ENCODE data around the gene CLSTN2. TPM values are rescaled to one million over a fixed set of nuclear protein-coding genes. Genes with fewer than 3 reads are reported as not detected.

Gene CLSTN2
- total RNA-seq, 1 donor from 2014 or later: 0.74 TPM

DNA sequence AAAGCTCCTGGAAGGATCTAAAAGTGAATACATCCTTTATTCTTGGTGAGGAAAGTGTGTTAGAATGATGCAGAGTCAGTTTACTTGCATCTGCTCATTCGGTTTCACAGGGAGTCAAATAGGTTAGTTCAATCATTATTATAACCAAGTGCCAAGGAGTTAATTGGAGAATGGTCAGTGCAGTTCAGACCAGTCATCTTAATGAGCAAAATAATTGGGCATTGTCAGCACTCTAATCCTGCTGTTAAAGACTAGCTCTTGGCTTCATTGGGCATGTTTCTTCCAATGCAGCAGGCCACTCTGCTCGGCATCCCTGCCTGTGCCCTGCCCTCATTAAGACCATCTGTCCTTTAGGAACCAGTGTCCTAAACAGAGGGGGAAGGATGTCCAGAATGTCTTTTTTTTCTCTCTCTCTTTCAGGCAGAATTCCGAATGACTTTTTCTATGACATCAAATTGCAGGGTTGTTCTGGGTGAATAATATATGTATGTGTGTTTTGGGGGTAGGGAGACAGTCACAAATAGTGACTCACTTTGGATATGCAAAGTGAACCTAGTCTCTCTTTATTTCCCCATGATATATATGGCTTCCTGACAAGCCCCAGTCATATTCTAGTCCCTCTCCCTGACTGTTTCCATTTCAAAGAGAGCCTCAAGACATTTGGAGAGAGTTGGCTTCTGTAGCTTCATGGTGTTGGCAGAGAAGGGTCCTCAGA lies 537.5 kb downstream of the CLSTN2 start:
- H3K27ac Mint-ChIP-seq (ENCODE audit: unreplicated experiment): no peak overlapping the region
- TF ChIP-seq, protein P1, sequence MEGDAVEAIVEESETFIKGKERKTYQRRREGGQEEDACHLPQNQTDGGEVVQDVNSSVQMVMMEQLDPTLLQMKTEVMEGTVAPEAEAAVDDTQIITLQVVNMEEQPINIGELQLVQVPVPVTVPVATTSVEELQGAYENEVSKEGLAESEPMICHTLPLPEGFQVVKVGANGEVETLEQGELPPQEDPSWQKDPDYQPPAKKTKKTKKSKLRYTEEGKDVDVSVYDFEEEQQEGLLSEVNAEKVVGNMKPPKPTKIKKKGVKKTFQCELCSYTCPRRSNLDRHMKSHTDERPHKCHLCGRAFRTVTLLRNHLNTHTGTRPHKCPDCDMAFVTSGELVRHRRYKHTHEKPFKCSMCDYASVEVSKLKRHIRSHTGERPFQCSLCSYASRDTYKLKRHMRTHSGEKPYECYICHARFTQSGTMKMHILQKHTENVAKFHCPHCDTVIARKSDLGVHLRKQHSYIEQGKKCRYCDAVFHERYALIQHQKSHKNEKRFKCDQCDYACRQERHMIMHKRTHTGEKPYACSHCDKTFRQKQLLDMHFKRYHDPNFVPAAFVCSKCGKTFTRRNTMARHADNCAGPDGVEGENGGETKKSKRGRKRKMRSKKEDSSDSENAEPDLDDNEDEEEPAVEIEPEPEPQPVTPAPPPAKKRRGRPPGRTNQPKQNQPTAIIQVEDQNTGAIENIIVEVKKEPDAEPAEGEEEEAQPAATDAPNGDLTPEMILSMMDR (IDR thresholded peaks at IDR 0.05; ENCODE audit: unreplicated experiment): no peak
- H3K4me1 Mint-ChIP-seq (ENCODE audit: unreplicated experiment): no peaks in the 10 kb centered on the region
- no peaks in the 10 kb centered on the region for H3K9me3 Mint-ChIP-seq (ENCODE audit: unreplicated experiment)
- H3K36me3 Mint-ChIP-seq (ENCODE audit: low read depth, unreplicated experiment): no peaks in the 10 kb centered on the region
- H3K27me3 Mint-ChIP-seq (ENCODE audit: unreplicated experiment): no peaks in the 10 kb centered on the region
- H3K4me3 Mint-ChIP-seq (ENCODE audit: unreplicated experiment): no peak overlapping the region
- no peak for DNase-seq (ENCODE audit: low spot score)

DNA sequence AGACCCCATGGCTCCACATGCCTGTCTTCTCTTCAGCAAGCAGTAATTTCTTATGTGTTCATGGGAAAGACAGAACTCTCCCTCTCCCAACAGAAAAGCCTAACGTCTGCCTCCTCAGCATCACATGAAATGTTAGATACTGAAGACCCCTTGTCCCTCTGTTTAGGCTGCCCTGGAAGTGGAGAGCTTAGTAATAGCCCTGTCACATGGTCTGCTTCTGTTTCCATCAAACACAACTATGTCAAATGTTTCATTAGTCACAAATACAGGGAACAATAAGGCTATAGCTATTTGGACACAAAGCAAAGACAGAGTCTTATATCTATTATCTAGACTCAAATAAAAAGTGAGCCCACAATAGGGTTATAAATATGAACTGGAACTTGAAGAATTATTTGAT lies 552.6 kb downstream of the CLSTN2 start:
- no peak overlapping the region for H3K4me3 Mint-ChIP-seq (ENCODE audit: unreplicated experiment)
- H3K9me3 Mint-ChIP-seq (ENCODE audit: unreplicated experiment): peaks cover 7% of the 10 kb centered on the region
- H3K36me3 Mint-ChIP-seq (ENCODE audit: low read depth, unreplicated experiment): peaks cover 3% of the 10 kb centered on the region
- no peak for DNase-seq (ENCODE audit: low spot score)
- H3K27ac Mint-ChIP-seq (ENCODE audit: unreplicated experiment): no peak overlapping the region
- H3K4me1 Mint-ChIP-seq (ENCODE audit: unreplicated experiment): no peaks in the 10 kb centered on the region
- TF ChIP-seq, protein P1 (IDR thresholded peaks at IDR 0.05; ENCODE audit: unreplicated experiment): no peak
- no peaks in the 10 kb centered on the region for H3K27me3 Mint-ChIP-seq (ENCODE audit: unreplicated experiment)

DNA sequence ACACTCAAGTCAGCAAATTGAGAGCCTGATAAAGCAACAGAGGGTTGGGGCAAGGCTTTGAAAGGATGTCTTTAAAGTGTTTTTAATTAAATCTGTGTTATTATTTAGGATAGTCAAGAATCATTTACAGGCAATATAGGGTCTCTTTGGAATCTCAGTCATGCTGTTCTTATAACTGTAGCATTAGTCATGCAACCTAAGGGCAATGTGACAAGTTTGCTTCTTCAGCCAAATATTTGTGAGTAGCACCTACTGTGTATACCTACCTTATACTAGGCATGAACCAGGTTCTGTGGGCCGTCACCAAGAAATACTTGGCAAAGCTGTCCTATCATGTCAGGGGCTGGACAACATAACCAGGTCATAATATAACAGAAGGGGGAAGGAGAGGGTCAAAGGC lies 558.3 kb downstream of the CLSTN2 start:
- Mint-ChIP-seq H3K36me3 (ENCODE audit: low read depth, unreplicated experiment) (no peaks in the 10 kb centered on the region), H3K9me3 (ENCODE audit: unreplicated experiment) (no peaks in the 10 kb centered on the region), H3K27me3 (ENCODE audit: unreplicated experiment) (no peaks in the 10 kb centered on the region), H3K4me1 (ENCODE audit: unreplicated experiment) (no peaks in the 10 kb centered on the region), H3K4me3 (ENCODE audit: unreplicated experiment) (no peak overlapping the region), H3K27ac (ENCODE audit: unreplicated experiment) (no peak overlapping the region)
- no peak for DNase-seq (ENCODE audit: low spot score)
- TF ChIP-seq, protein P1 (IDR thresholded peaks at IDR 0.05; ENCODE audit: unreplicated experiment): no peak

- no peaks in the 10 kb centered on the region for H3K36me3 Mint-ChIP-seq (ENCODE audit: low read depth, unreplicated experiment)
- H3K9me3 Mint-ChIP-seq (ENCODE audit: unreplicated experiment): no peaks in the 10 kb centered on the region
- H3K27me3 Mint-ChIP-seq (ENCODE audit: unreplicated experiment): no peaks in the 10 kb centered on the region
- no peaks in the 10 kb centered on the region for H3K4me1 Mint-ChIP-seq (ENCODE audit: unreplicated experiment)
- no peak for DNase-seq (ENCODE audit: low spot score)
- no peak overlapping the region for H3K27ac Mint-ChIP-seq (ENCODE audit: unreplicated experiment)
- TF ChIP-seq, protein P1 (IDR thresholded peaks at IDR 0.05; ENCODE audit: unreplicated experiment): no peak
- no peak overlapping the region for H3K4me3 Mint-ChIP-seq (ENCODE audit: unreplicated experiment)
Observed at GRCh38 chr3:140494970-140495369, 560.0 kb downstream of the CLSTN2 start.

GRCh38 chr3:140497331-140497730 lies 562.3 kb downstream of the CLSTN2 start:
- H3K27me3 Mint-ChIP-seq (ENCODE audit: unreplicated experiment): no peaks in the 10 kb centered on the region
- no peaks in the 10 kb centered on the region for H3K9me3 Mint-ChIP-seq (ENCODE audit: unreplicated experiment)
- no peak overlapping the region for H3K4me3 Mint-ChIP-seq (ENCODE audit: unreplicated experiment)
- H3K36me3 Mint-ChIP-seq (ENCODE audit: low read depth, unreplicated experiment): no peaks in the 10 kb centered on the region
- no peak for DNase-seq (ENCODE audit: low spot score)
- no peak overlapping the region for H3K27ac Mint-ChIP-seq (ENCODE audit: unreplicated experiment)
- TF ChIP-seq, protein P1 (IDR thresholded peaks at IDR 0.05; ENCODE audit: unreplicated experiment): no peak
- H3K4me1 Mint-ChIP-seq (ENCODE audit: unreplicated experiment): no peaks in the 10 kb centered on the region
